NCI-H526 (cell line): Measurements from ENCODE around the gene MAPK4.
A peak's percentile ranks its signal among the peaks of the same experiment; 100 is the strongest.
"Not testable (repeated sequence)": the region's sequence is repeated elsewhere in the genome, so short reads cannot be mapped to it uniquely, and the experiment has no call there.

ENCODE experiments used
- DNase-seq, 2 experiments: peaks; one replicate each; lab custom pipeline; 2025; lab: John Stamatoyannopoulos, UW

MAPK4 gene

GRCh38 chr18:50559752-50560680, at the start of gene MAPK4:
Gene MAPK4, plus strand, starts transcription at chr18:50560087. Its CDS starts 103,872 bp downstream, at chr18:50663959.
- DNase-seq = peak; percentile 32 to 78

DNA sequence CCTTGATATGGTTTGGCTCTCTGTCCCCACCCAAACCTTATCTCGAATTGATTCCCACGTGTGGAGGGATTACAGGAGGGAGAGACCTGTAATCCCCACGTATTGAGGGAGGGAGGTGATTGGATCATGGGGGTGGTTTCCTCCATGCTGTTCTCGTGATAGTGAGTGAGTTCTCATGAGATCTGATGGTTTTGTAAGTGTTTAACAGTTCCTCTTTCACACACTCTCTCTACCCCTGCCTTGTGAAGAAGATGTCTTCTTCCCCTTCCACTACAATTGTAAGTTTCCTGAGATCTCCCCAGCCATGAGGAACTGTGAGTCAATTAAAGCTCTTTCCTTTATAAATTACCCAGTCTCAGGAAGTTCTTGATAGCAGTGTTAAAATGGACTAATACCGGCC, 42.6 kb upstream of the MAPK4 start:
- not testable (repeated sequence) for DNase-seq

DNA sequence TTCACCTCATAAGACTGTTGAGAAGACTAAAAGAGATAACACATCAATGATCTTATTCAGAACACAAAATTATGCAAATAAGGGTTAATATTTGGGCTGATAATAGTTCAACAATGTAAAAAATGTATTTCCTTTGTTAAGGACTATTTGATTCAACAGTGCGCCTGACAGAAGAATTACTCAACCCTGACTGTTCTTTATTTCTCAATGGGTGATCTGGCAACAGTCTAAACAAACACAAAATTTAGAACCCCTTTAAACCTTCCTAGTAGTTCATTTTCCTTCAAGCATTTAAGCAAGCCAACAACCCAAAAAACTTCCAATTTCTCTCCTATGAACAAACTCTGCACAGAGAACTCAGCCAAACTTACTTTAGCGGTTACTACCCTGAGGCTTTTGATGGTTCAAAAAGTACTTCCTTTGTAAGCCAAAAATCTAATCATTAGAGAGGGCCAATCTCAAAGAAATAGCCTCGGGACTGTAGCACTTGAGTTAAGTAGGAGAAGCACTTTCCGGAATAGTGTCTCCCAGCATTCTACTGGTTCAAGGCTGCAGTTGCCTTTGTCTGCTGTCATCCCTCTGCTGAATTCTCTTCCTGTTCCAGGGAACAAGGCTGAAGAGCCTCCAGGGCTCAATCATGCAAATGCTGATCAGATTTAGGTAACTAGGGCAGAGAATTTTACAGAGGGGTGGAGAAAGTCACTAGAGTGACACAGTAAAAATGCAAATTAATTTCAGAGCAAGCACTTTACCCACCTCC, 40.9 kb upstream of the MAPK4 start:
- DNase-seq = peak; percentile 66 to 77

DNA sequence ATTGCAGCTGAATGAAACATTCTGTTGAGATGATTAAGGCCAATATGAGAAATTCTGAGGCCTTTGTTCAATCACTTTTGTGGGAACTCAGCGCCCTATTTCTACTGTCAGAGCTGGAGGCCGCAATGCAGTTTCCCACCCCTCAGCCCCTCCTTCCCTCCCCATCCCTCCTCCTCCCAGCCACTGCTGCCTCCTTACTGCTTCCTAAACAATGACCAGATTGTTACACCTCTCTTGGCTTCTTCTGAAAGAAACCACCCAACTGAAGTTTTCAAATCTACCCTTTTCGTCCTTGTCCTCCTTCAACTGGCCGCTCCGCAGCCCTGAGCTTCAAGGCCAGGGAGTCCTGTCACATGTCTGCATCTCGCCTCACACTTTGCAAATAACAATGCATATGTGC, 36.7 kb upstream of the MAPK4 start:
- DNase-seq = no peak

DNA sequence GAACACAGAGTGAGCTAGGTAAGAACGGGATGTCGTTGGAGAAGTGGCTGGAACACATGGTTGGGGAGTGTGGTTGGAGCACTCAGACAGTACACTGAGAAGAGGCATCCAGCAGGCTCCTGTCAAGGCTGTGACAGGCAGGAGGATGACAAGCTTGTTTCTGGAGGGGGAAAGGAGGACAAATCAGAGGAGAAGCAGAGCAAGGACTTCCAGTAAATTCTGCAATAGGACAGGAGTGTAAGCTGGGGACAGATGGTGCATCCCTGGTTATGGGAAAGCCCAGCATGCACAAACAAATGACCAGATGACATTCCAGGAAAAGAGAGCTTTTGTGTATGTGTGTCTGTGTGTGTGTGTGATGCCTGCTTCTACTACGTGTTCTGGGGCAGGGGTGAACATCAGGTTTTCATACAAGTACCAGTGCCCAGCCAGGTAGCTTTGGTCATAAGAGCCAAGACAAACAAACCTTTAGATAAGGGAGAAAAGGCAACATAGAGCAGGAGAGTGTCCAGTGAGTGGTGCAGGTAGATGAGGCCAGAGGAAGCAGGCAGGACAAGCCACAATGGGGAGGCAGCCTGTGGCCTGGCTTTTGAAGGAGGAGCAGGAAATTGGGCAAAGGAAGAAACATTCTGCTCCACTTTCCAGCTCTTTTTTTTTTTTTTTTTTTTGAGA, 32.1 kb upstream of the MAPK4 start:
- no peak for DNase-seq

DNA sequence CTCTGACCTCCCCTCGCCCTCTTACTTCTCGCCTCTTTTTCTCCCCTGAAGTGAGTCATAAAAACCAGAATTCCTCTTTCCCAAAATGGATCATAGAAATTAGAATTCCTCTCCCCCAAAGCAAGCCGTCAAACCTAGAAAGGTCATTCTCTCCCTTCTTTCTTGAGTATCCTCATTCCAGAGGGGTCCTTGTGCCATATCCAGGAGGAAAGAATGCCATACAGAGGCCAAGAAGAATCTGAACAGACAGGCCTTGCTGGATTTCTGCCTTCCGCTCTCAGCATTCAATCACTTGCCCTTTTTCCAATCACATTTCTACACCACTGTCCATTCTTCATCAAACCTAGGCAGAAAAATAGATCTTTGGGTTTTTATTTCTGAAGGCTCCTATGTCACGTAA, 31.1 kb upstream of the MAPK4 start:
- DNase-seq = no peak

GRCh38 chr18:50533822-50534221, 26.1 kb upstream of the MAPK4 start:
- not testable (repeated sequence) for DNase-seq

DNA sequence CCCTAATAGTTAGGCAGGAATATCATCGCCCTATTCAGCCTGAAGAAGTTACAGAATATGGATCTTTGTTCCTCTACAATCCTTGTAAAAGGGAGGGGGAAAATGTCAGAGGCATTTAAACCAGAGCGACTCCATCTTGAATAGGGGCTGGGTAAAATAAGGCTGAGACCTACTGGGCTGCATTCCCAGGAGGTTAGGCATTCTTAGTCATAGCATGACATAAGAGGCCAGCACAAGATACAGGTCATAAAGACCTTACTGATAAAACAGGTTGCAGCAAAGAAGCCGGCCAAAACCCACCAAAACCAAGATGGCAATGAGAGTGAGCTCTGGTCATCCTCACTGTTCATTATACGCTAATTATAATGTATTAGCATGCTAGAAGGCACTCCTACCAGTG, 15.4 kb upstream of the MAPK4 start:
- not testable (repeated sequence) for DNase-seq

- peak in 1 of 2 experiments; percentile 52 for DNase-seq
These were observed 14.0 kb upstream of the MAPK4 start for GRCh38 chr18:50545936-50546335.

- DNase-seq = no peak
These were observed 11.7 kb upstream of the MAPK4 start for GRCh38 chr18:50548160-50548559.

DNA sequence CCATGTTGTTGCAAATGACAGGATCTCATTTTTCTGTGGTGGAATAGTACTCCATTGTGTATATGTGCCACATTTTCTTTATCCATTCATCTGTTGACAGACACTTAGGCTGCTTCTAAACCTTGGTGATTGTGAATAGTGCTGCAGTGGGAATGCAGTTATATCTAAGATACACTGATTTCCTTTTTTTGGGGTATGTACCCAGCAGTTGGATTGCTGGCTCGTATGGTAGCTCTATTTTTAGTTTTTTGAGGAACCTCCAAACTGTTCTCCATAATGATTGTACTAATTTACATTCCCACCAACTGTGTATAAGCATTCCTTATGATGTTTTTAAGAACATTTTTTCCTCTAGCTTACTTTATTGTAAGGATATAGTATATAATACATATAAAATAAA, 8.2 kb upstream of the MAPK4 start:
- DNase-seq = not testable (repeated sequence)

DNA sequence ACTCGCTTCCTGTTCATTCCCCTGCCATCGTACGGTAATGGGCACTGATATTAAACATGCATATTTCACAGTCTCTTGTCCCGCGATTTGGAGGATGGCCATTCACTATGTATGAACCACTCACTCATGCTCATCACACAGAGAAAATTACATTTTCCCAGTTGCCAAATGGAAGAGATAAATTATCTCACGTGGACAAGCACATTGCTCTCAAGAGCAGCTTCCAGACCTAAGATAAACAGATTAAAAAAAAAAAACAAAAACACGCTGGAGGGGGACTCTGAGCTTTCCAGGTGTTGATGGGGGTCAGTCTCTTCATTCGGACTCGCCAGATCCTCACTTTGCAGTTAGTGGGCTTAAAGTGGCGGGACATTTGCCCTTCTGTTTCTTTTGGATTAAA, 1.7 kb upstream of the MAPK4 start:
- no peak for DNase-seq

- DNase-seq = no peak
These were observed 737 bp upstream of the MAPK4 start for GRCh38 chr18:50558948-50559751.

DNA sequence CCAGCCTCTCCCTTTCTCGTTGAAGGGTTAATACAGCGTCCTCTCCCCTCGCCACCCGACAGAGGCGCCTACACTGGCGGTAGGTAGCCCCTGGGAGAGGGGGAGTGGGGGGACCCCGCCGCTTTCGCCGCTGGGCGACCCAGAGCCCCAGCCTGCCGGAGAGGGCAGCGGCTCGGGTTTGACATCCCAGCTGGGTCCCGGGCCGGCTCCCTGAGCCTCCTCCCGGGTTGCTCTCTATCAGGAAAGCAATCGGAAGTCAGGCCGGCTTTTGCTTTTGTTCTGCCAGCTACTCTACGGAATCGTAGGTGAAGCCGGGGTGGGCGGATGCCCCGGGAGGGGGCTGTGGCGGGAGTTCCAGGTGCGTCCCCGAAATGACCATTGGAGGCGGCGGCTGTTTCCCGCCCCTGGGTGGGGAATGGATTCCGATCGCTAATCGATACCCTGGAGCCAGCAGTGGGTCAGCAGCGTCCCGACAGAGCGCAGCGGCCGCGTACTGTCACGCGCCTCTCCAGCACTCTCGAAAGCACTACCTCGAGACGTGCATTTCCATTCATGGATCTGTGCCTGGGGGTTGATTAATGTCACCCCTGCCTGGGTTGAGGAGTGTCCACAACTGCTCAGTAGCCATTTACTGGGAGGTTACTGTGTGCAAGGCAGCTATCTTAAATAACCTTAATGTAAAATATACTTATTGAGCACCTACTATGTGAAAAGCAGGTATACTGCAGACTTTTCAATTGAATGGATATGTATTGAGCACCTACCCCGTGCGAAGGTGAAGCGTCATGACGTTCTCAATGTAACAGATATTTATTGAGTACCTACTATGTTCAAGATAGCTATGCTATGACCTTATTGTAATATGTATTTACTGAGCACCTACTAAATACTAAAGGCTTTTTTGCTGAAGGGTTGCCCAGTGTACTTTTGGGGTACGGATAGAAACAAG, 1.1 kb downstream of the MAPK4 start:
- DNase-seq = peak; percentile 42 to 67

- not testable (repeated sequence) for DNase-seq
These were observed 2.4 kb downstream of the MAPK4 start for GRCh38 chr18:50562258-50562657.

DNA sequence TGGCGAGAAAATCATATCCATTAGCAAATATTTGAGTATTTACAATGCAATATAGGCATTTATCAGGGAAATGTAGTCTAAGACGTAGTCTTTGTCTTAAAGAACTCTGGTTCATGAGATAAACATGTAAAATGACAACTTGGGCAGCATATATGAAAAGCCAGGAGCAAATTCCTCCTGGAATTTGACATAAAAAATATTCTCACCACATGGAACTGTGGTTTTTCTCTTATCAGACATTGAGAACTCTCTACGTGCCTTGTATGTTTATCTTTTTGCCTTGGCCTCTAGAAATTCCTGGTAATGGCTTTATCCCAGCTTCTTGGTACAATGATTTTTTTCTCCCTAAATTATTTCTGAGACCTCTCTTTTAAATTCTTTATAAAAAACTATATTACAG, 2.8 kb downstream of the MAPK4 start:
- no peak for DNase-seq

DNA sequence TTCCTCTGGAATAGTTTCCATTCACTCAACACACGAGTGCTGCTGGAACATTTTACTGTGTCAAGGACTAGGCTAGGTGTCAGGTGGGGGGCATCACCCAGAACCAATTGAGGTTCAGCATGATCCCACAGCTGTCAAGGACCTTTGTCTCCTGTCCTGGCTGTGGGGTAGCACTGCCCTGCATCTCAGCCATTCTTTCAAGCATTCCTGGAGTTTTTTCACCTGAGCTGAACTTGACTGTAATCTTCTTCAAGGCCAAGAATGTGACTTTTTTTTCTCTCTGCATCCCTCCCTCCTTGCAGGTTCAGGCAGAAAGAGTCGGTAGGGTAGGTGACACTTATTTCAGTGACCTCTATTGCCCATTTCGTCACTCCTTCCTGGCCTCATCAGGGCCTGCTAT, 3.5 kb downstream of the MAPK4 start:
- DNase-seq = no peak

- no peak for DNase-seq
These were observed 10.0 kb downstream of the MAPK4 start for GRCh38 chr18:50569930-50570329.

GRCh38 chr18:50571606-50572005, 11.7 kb downstream of the MAPK4 start:
- no peak for DNase-seq

GRCh38 chr18:50573196-50573595, 13.3 kb downstream of the MAPK4 start:
- not testable (repeated sequence) for DNase-seq
